ENCODE measurements around the gene INVS. TPM values are rescaled to one million over a fixed set of nuclear protein-coding genes. Genes with fewer than 3 reads are reported as not detected.
A peak's percentile ranks its signal among the peaks of the same experiment; 100 is the strongest.

Gene INVS
- total and polyA plus RNA-seq, 4 donors, result 5.7 to 28.1 (median 10.0) TPM

GRCh38 chr9:100098046-100098886 lies 777 bp upstream of the INVS start:
- H3K9me3 ChIP-seq (ENCODE audit: control insufficient read depth in 4 of 4, low read length in 3 of 4), result no peaks in the 10 kb centered on the region
- 2% methylated on average over 37 of the region's 37 CpGs for WGBS
- DNase-seq (ENCODE audit: low spot score), result peak; percentile 45
- peak overlapping the region; percentile 88 to 96 (median 92) for H3K4me3 ChIP-seq (ENCODE audit: low read depth in 1 of 3, low read length in 3 of 3)
- peak overlapping the region; percentile 74 to 78 for H3K27ac ChIP-seq (ENCODE audit: low read depth in 1 of 2, low read length in 2 of 2)
- H3K36me3 ChIP-seq (ENCODE audit: control insufficient read depth in 4 of 4, insufficient read depth in 3 of 4, low read depth in 1 of 4, low read length in 3 of 4), result peaks cover 0 to 3% (median 0%) of the 10 kb centered on the region in 4 donors
- H3K27me3 ChIP-seq (ENCODE audit: control insufficient read depth in 4 of 4, insufficient read depth in 4 of 4, low read length in 3 of 4), result no peaks in the 10 kb centered on the region
- H3K9ac ChIP-seq (ENCODE audit: low read depth in 1 of 2, low read length in 2 of 2), result peak overlapping the region; percentile 84 to 85
- TF ChIP-seq TAF1 (conservative IDR thresholded peaks at IDR 0.05) (peak; percentile 76), SP1 (IDR thresholded peaks at IDR 0.05) (no peak), FOXA2 (IDR thresholded peaks at IDR 0.05) (no peak), CTCF (IDR thresholded peaks at IDR 0.05; ENCODE audit: low read depth, low read length, missing input control) (peak; percentile 2)
- peaks cover 8 to 39% (median 23%) of the 10 kb centered on the region in 4 donors for H3K4me1 ChIP-seq (ENCODE audit: control insufficient read depth in 4 of 4, insufficient read depth in 4 of 4, low read length in 3 of 4)

GRCh38 chr9:100099722-100100042 lies 639 bp downstream of the INVS start:
- no peak for DNase-seq (ENCODE audit: low spot score)
- Histone ChIP-seq H3K4me3 (ENCODE audit: low read depth in 1 of 3, low read length in 3 of 3) (peak overlapping the region; percentile 73 to 79 (median 75)), H3K27me3 (ENCODE audit: control insufficient read depth in 4 of 4, insufficient read depth in 4 of 4, low read length in 3 of 4) (no peaks in the 10 kb centered on the region), H3K9ac (ENCODE audit: low read depth in 1 of 2, low read length in 2 of 2) (peak overlapping the region; percentile 37 to 71), H3K27ac (ENCODE audit: low read depth in 1 of 2, low read length in 2 of 2) (peak overlapping the region; percentile 67 to 74), H3K9me3 (ENCODE audit: control insufficient read depth in 4 of 4, low read length in 3 of 4) (no peaks in the 10 kb centered on the region), H3K4me1 (ENCODE audit: control insufficient read depth in 4 of 4, insufficient read depth in 4 of 4, low read length in 3 of 4) (peaks cover 3 to 33% (median 20%) of the 10 kb centered on the region in 4 donors), H3K36me3 (ENCODE audit: control insufficient read depth in 4 of 4, insufficient read depth in 3 of 4, low read depth in 1 of 4, low read length in 3 of 4) (peaks cover 0 to 5% (median 3%) of the 10 kb centered on the region in 4 donors)
- WGBS, result 5% methylated on average over 10 of the region's 10 CpGs
- TF ChIP-seq HNF4A (conservative IDR thresholded peaks at IDR 0.05), result no peak
- TF ChIP-seq RAD21 (IDR thresholded peaks at IDR 0.05), result no peak
- TF ChIP-seq YY1 (IDR thresholded peaks at IDR 0.05), result no peak
- no peak for TF ChIP-seq REST (IDR thresholded peaks at IDR 0.05)
- TF ChIP-seq EGR1 (IDR thresholded peaks at IDR 0.05; ENCODE audit: low read depth in 2 of 2), result no peak
- TF ChIP-seq ZBTB33 (IDR thresholded peaks at IDR 0.05), result no peak
- TF ChIP-seq HNF4G (IDR thresholded peaks at IDR 0.05), result no peak
- TF ChIP-seq SP1 (IDR thresholded peaks at IDR 0.05), result no peak
- TF ChIP-seq GABPA (IDR thresholded peaks at IDR 0.05 in 1 of 2, conservative IDR thresholded peaks at IDR 0.05 in 1 of 2), result no peak

Data from liver (tissue), 9 donors.